ENCODE data around the gene ZBTB5. TPM values are rescaled to one million over a fixed set of nuclear protein-coding genes. Genes with fewer than 3 reads are reported as not detected.
A peak's percentile ranks its signal among the peaks of the same experiment; 100 is the strongest.

The ZBTB5 gene
- total and polyA plus RNA-seq, 4 donors, result 2.4 to 9.4 (median 6.5) TPM

DNA sequence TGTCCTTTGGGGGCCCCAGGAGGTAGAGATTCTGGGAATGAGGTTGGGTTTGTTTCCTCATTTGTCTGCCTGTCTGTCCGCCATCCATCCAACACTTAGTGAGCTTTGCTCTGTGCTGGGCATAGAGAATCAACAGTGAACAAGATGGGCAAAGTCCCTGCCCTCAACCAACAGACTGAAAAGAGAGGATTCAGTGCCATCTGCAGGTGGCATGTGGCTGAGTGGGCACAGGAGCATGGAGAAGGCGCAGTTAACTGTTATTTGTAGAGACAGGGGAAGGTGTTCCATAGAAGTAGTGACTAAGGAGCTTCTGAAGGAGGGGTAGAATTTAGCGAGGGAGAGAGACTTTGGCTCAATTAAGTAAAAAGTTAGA is 43.6 kb upstream of the ZBTB5 start (continued):
- no peak for TF ChIP-seq TAF1 (conservative IDR thresholded peaks at IDR 0.05)
- peak in 1 of 2 donors; percentile 46 for TF ChIP-seq EGR1 (IDR thresholded peaks at IDR 0.05; ENCODE audit: low read depth in 2 of 2)
- TF ChIP-seq FOXA2 (IDR thresholded peaks at IDR 0.05), result peak; percentile 63
- TF ChIP-seq FOXA1 (IDR thresholded peaks at IDR 0.05), result peak; percentile 39
- TF ChIP-seq NR2F2 (IDR thresholded peaks at IDR 0.05), result peak; percentile 6
- peak; percentile 93 to 94 for TF ChIP-seq HNF4A (conservative IDR thresholded peaks at IDR 0.05)

DNA sequence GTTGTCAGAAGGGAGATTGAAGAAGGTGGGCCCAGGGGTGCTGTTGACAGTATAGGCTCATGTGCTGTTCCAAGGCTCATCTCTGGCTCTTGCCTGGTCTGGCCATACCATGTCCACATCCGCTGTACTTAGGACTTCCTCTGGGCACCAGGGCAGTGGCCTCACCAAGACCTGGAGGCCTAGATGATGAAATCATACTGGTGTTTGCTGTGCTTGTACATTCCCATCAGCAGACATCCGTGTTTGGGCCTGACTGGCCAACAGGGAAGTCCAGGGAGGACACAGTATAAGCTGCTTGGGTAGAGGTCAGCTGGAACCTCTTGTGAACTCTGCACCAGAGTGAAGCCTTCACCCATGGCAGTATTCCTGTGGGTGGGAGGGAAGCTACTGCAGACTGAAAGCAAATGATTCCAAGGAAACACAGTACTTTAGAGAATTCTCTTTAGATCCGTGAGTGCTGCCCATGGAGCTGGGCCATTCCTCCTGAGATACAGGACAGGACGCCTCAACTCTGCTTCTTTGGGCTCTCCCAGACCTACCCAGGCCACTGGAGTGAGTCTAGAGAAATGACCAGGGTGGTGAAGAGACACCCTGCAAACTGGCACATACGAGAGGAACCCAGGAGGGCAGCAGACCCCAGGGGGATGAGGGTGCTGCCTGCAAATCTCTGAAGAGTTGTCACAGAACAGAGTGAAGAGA is 43.0 kb upstream of the ZBTB5 start:
- DNase-seq (ENCODE audit: low spot score), result peak; percentile 44
- H3K36me3 ChIP-seq (ENCODE audit: control insufficient read depth in 4 of 4, insufficient read depth in 3 of 4, low read depth in 1 of 4, low read length in 3 of 4), result peaks cover 2 to 9% (median 6%) of the 10 kb centered on the region in 4 donors
- no peaks in the 10 kb centered on the region for H3K27me3 ChIP-seq (ENCODE audit: control insufficient read depth in 4 of 4, insufficient read depth in 4 of 4, low read length in 3 of 4)
- peak overlapping the region in 1 of 3 donors; percentile 8 for H3K4me3 ChIP-seq (ENCODE audit: low read depth in 1 of 3, low read length in 3 of 3)
- peaks cover 15 to 34% (median 21%) of the 10 kb centered on the region in 4 donors for H3K4me1 ChIP-seq (ENCODE audit: control insufficient read depth in 4 of 4, insufficient read depth in 4 of 4, low read length in 3 of 4)
- H3K9me3 ChIP-seq (ENCODE audit: control insufficient read depth in 4 of 4, low read length in 3 of 4), result no peaks in the 10 kb centered on the region
- 43% methylated on average over 5 of the region's 5 CpGs for WGBS
- no peak overlapping the region for H3K9ac ChIP-seq (ENCODE audit: low read depth in 1 of 2, low read length in 2 of 2)
- H3K27ac ChIP-seq (ENCODE audit: low read depth in 1 of 2, low read length in 2 of 2), result peak overlapping the region; percentile 85 to 87
- TF ChIP-seq HNF4A (conservative IDR thresholded peaks at IDR 0.05), result peak; percentile 96 to 98
- TF ChIP-seq TAF1 (conservative IDR thresholded peaks at IDR 0.05), result peak; percentile 17
- TF ChIP-seq HNF4G (IDR thresholded peaks at IDR 0.05), result peak; percentile 95
- peak; percentile 94 for TF ChIP-seq ZBTB33 (IDR thresholded peaks at IDR 0.05)
- peak; percentile 76 for TF ChIP-seq NR2F2 (IDR thresholded peaks at IDR 0.05)
- TF ChIP-seq FOXA1 (IDR thresholded peaks at IDR 0.05), result peak; percentile 92
- peak; percentile 97 for TF ChIP-seq ATF3 (IDR thresholded peaks at IDR 0.05)
- peak; percentile 56 to 94 for TF ChIP-seq EGR1 (IDR thresholded peaks at IDR 0.05; ENCODE audit: low read depth in 2 of 2)
- TF ChIP-seq RAD21 (IDR thresholded peaks at IDR 0.05), result peak; percentile 43 to 73
- TF ChIP-seq SP1 (IDR thresholded peaks at IDR 0.05), result peak; percentile 98
- TF ChIP-seq, protein P1, sequence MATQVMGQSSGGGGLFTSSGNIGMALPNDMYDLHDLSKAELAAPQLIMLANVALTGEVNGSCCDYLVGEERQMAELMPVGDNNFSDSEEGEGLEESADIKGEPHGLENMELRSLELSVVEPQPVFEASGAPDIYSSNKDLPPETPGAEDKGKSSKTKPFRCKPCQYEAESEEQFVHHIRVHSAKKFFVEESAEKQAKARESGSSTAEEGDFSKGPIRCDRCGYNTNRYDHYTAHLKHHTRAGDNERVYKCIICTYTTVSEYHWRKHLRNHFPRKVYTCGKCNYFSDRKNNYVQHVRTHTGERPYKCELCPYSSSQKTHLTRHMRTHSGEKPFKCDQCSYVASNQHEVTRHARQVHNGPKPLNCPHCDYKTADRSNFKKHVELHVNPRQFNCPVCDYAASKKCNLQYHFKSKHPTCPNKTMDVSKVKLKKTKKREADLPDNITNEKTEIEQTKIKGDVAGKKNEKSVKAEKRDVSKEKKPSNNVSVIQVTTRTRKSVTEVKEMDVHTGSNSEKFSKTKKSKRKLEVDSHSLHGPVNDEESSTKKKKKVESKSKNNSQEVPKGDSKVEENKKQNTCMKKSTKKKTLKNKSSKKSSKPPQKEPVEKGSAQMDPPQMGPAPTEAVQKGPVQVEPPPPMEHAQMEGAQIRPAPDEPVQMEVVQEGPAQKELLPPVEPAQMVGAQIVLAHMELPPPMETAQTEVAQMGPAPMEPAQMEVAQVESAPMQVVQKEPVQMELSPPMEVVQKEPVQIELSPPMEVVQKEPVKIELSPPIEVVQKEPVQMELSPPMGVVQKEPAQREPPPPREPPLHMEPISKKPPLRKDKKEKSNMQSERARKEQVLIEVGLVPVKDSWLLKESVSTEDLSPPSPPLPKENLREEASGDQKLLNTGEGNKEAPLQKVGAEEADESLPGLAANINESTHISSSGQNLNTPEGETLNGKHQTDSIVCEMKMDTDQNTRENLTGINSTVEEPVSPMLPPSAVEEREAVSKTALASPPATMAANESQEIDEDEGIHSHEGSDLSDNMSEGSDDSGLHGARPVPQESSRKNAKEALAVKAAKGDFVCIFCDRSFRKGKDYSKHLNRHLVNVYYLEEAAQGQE (IDR thresholded peaks at IDR 0.05), result peak; percentile 56
- TF ChIP-seq FOXA2 (IDR thresholded peaks at IDR 0.05), result peak; percentile 88
- TF ChIP-seq RXRA (IDR thresholded peaks at IDR 0.05), result peak; percentile 99 to 100
- peak; percentile 83 for TF ChIP-seq YY1 (IDR thresholded peaks at IDR 0.05)
- TF ChIP-seq GABPA (IDR thresholded peaks at IDR 0.05 in 1 of 2, conservative IDR thresholded peaks at IDR 0.05 in 1 of 2), result peak in 1 of 2 donors; percentile 84
- no peak for TF ChIP-seq CTCF (IDR thresholded peaks at IDR 0.05; ENCODE audit: low read depth, low read length, missing input control)
- TF ChIP-seq MAX (IDR thresholded peaks at IDR 0.05), result peak; percentile 99
- peak; percentile 88 to 96 for TF ChIP-seq JUND (IDR thresholded peaks at IDR 0.05)

All from liver (tissue), 9 donors.